A549 (cell line): ENCODE data around the gene RAB3B.

Experiments used
- FOSL2 ChIP-seq, 2 experiments: fragments of 450-650 bp in 1 of 2; fragments of >200 bp in 1 of 2; sonication (Bioruptor Twin) in 1 of 2; formaldehyde crosslinking; IDR thresholded peaks; 2 replicates each; pipeline versions ENCODE4 v1.5.0 to v1.6.1; 2016 to 2020; ENCODE audit warnings: mild to moderate bottlenecking in 1 of 2, moderate library complexity in 1 of 2
- POLR2A ChIP-seq: IDR thresholded peaks from 2 replicates; pipeline ENCODE4 v1.6.1; 2012; ENCODE audit warnings: mild to moderate bottlenecking, low read length

- TF ChIP-seq POLR2A (no peak), FOSL2 (IDR thresholded peaks at IDR 0.05) (no peak), FOSL2 (CRISPR knock-in tag; IDR thresholded peaks at IDR 0.05) (no peak)
These were observed 53.4 kb downstream of the RAB3B start for GRCh38 chr1:51937112-51937511.
